ENCODE measurements around the gene BST1.
"Not testable (repeated sequence)": the region's sequence is repeated elsewhere in the genome, so short reads cannot be mapped to it uniquely, and the experiment has no call there.

Gene BST1

DNA sequence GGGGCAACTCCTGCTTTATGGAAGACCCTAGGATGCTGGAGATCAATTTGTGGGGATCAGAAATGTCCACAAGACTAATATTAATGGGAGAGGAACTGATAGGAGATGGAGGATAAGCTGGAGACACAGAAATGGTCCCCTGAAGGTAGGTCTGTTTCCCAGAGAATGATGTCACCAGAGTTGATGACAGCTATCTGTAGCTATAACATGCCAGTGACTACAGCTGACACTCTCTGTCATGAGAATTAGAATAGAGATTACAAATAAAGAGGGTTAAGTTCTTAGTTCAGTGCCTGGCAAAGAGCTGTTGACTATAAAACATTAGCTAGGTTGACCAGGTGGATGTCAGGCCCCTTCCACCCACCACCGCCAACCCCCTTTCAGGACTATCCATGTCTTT lies 9.3 kb downstream of the BST1 start:
- no peak overlapping the region for H3K4me3 ChIP-seq (ENCODE audit: low read length)
- TF ChIP-seq ZNF274 (IDR thresholded peaks at IDR 0.05; ENCODE audit: low read depth, low read length), result no peak

- no peak for TF ChIP-seq ZNF274 (IDR thresholded peaks at IDR 0.05; ENCODE audit: low read depth, low read length)
- H3K4me3 ChIP-seq (ENCODE audit: low read length), result no peak overlapping the region
Observed at GRCh38 chr4:15714141-15714540, 11.3 kb downstream of the BST1 start.

GRCh38 chr4:15714646-15715435 lies 12.0 kb downstream of the BST1 start:
- TF ChIP-seq ZNF274 (IDR thresholded peaks at IDR 0.05; ENCODE audit: low read depth, low read length), result no peak
- H3K4me3 ChIP-seq (ENCODE audit: low read length), result no peak overlapping the region

- no peak for TF ChIP-seq ZNF274 (IDR thresholded peaks at IDR 0.05; ENCODE audit: low read depth, low read length)
- no peak overlapping the region for H3K4me3 ChIP-seq (ENCODE audit: low read length)
Observed at GRCh38 chr4:15716115-15716514, 13.2 kb downstream of the BST1 start.

DNA sequence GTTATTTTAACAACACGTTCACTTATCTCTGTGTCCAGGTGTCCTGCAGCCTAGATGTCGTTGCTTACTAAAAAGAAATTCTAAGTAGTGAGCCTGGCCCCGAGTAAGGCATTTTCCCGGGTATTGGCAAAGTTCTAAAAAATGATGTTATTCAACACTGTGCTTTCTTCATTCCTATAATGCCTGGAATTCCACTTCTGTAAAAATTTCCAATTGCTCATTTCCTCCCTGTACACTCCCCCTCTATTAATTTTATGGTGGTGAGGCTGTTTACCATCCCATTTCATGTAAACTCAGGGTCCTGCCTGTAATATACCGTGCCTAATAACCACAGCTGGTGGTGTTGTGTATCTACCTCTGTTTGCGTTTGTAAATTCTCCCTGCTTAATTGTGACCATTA lies 14.2 kb downstream of the BST1 start:
- no peak overlapping the region for H3K4me3 ChIP-seq (ENCODE audit: low read length)
- TF ChIP-seq ZNF274 (IDR thresholded peaks at IDR 0.05; ENCODE audit: low read depth, low read length), result no peak

GRCh38 chr4:15717657-15718416 lies 15.0 kb downstream of the BST1 start:
- no peak overlapping the region for H3K4me3 ChIP-seq (ENCODE audit: low read length)
- no peak for TF ChIP-seq ZNF274 (IDR thresholded peaks at IDR 0.05; ENCODE audit: low read depth, low read length)

DNA sequence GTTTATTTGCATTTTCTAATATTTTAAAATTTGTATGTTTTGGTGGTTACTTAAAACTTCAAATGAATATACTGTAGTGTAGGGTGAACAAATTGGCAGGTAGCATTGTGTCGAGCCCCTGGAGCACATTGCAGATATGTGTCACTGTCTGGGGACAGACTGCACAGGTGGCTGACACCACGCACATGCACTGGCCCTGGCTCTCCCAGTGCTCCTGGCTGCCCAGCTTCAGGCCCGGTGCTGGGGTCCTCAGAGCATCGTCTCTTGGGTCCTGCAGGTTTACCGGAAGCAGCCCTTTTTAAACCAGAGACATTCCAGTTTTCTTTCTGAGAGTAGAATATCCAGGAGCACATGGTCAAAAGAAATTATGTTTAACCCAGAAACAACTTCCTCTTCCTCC lies 15.6 kb downstream of the BST1 start:
- no peak overlapping the region for H3K4me3 ChIP-seq (ENCODE audit: low read length)
- no peak for TF ChIP-seq ZNF274 (IDR thresholded peaks at IDR 0.05; ENCODE audit: low read depth, low read length)

GRCh38 chr4:15718959-15719358 lies 16.1 kb downstream of the BST1 start:
- no peak overlapping the region for H3K4me3 ChIP-seq (ENCODE audit: low read length)
- TF ChIP-seq ZNF274 (IDR thresholded peaks at IDR 0.05; ENCODE audit: low read depth, low read length), result no peak

- TF ChIP-seq ZNF274 (IDR thresholded peaks at IDR 0.05; ENCODE audit: low read depth, low read length), result no peak
- no peak overlapping the region for H3K4me3 ChIP-seq (ENCODE audit: low read length)
Observed at GRCh38 chr4:15719506-15719905, 16.6 kb downstream of the BST1 start.

- no peak overlapping the region for H3K4me3 ChIP-seq (ENCODE audit: low read length)
- no peak for TF ChIP-seq ZNF274 (IDR thresholded peaks at IDR 0.05; ENCODE audit: low read depth, low read length)
Observed at GRCh38 chr4:15720851-15721250, 18.0 kb downstream of the BST1 start.

DNA sequence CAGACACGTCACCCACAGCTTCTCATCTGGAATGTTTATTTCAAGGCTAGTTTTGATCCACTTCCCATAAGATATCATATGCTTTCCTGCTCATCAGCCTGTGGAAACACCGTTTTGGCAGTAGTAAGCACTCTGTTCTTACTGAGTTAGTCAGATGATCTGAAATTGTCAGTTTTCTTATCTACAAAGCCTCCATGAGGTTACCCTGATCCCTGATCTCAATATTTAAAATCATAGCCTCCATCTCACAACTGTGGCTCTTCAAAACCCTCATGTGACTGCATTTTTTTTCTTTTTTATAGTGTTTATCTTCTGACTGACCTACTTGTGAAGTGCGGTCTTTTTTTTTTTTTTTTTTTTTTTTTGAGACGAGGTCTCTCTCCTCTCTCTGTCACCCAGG lies 22.7 kb downstream of the BST1 start:
- H3K4me3 ChIP-seq (ENCODE audit: low read length), result no peak overlapping the region

DNA sequence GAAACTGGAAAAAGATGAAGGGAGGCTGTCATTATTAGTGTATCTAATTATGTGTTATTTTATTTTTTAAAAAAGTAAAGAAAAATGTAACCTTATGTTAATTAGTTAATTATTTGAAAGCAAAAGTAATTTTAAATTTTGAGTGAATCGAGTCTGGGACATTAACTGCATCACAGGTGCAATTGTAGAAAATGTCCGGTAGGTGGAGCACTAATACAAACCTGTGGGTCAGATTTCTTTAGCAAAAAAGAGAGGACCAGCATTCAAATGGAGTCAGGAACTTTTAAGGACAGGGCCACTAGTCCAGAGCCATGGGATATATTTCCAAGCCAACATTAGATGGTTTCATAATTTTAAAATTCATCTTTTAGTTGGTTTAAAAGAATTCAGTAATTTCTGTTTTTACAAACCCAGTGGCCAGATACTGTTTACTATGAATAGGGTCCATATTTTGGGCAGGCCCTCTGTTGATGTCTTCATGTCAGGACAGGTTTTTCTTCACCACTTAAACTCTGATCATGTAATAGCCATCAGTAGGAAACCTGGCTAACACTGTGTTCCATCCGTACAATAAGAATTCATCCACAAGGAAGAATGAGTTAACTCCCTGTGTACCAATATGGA lies 27.2 kb downstream of the BST1 start:
- no peak for TF ChIP-seq ZNF274 (IDR thresholded peaks at IDR 0.05; ENCODE audit: low read depth, low read length)
- no peak overlapping the region for H3K4me3 ChIP-seq (ENCODE audit: low read length)

More for the DNA sequence above, 22.7 kb downstream of the BST1 start:
- TF ChIP-seq ZNF274 (IDR thresholded peaks at IDR 0.05; ENCODE audit: low read depth, low read length), result no peak

DNA sequence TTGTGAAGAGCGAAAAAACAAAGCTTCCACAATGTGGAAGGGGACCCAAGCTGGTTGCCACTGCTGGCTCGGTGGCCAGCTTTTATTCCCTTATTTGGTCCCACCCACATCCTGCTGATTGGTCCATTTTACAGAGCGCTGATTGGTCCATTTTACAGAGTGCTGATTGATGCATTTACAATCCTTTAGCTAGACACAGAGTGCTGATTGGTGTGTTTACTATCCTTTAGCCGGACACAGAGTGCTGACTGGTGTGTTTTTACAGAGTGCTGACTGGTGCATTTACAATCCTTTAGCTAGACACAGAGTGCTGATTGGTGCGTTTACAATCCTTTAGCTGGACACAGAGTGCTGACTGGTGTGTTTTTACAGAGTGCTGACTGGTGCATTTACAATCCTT lies 30.2 kb downstream of the BST1 start:
- H3K4me3 ChIP-seq (ENCODE audit: low read length), result not testable (repeated sequence)

DNA sequence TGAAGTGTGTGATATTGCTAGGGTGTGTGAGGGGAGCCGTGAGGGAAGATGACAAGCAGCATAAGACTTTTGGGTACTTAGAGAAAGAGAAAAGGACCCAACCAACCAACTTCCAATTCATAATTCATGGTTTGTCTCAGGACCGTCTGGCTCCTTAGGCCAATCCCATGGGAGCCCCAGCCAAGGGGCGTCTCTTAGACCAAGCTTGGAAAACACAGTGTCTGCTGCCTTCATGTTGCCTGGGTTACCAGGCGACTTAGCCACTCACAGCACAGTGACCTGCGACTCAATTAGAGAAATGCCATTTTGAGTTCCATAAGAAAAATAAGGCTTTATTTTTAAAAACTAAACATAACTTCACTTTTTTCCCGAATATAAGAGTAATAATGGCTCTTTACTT lies 32.7 kb downstream of the BST1 start:
- no peak for TF ChIP-seq ZNF274 (IDR thresholded peaks at IDR 0.05; ENCODE audit: low read depth, low read length)
- H3K4me3 ChIP-seq (ENCODE audit: low read length), result no peak overlapping the region

DNA sequence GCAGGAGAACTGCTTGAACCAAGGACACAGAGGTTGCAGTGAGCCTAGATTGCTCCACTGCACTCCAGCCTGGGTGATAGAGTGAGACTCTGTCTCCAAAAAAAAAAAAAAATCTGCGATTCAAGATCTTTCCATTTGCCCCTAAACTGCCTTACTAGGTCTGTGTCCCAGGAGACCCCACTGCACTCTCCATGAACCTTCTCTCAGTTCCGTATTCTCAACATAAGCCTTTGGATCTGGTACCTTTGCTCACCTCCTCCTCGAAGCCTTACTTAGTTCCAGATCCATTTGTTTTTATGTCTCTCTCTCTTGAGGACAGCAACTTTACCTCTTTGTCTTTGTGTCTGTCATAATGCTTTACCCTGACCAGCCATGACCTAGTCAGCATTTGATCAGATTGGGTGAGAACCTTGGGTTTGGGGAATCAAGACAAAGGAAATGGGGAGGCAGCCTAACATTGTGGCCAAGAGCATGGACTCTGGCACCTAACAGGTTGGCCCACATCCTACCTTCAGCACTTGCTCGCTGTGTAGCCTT lies 33.7 kb downstream of the BST1 start:
- TF ChIP-seq ZNF274 (IDR thresholded peaks at IDR 0.05; ENCODE audit: low read depth, low read length), result no peak
- no peak overlapping the region for H3K4me3 ChIP-seq (ENCODE audit: low read length)
